WTC11 (cell line): Measurements from ENCODE around the gene FAM89B. TPM values are rescaled to one million over a fixed set of nuclear protein-coding genes. Genes with fewer than 3 reads are reported as not detected.

Experiments
- ATAC-seq: fragments of 200-7000 bp; cut with Tn5 transposase; 2 replicates; pipeline ENCODE4 v1.10.0; 2021; ENCODE audit warnings: mild to moderate bottlenecking, moderate library complexity
- CTCF ChIA-PET: fragments of 300-600 bp; sonication (Branson Sonifier 250); formaldehyde crosslinking; loops from one replicate; lab custom pipeline; 2021; ENCODE audit warnings: antibody characterized with exemption; lab: Charles Lee
- POLR2A ChIA-PET: fragments of 350-600 bp; sonication (Branson Sonifier 250); formaldehyde crosslinking; loops from one replicate; lab custom pipeline; 2021; ENCODE audit warnings: antibody characterized with exemption; lab: Charles Lee
- DNase-seq: peaks from one replicate; pipeline ENCODE4 v3.0.0; 2021; ENCODE audit warnings: low spot score
- H3K27ac Mint-ChIP-seq: 2 replicates; pipeline ENCODE4 v1.8.0; 2021; ENCODE audit warnings: mixed read lengths
- H3K27me3 Mint-ChIP-seq: 2 replicates; pipeline ENCODE4 v1.8.0; 2021; ENCODE audit warnings: low read depth, mild to moderate bottlenecking, moderate library complexity, mixed read lengths
- H3K36me3 Mint-ChIP-seq: 2 replicates; pipeline ENCODE4 v1.8.0; 2021; ENCODE audit warnings: mixed read lengths
- H3K4me1 Mint-ChIP-seq: 2 replicates; pipeline ENCODE4 v1.8.0; 2022; ENCODE audit warnings: mixed read lengths
- H3K4me3 Mint-ChIP-seq: 2 replicates; pipeline ENCODE4 v1.8.0; 2021; ENCODE audit warnings: mild to moderate bottlenecking, moderate library complexity, mixed read lengths
- H3K9me3 Mint-ChIP-seq: 2 replicates; pipeline ENCODE4 v1.8.0; 2021; ENCODE audit warnings: mixed read lengths
- ATF2 ChIP-seq: sonication (generic); formaldehyde crosslinking; IDR thresholded peaks from 2 replicates; pipeline ENCODE4 v1.8.1; 2022; ENCODE audit warnings: low read depth, missing genetic modification reagents, borderline replicate concordance
- ATF3 ChIP-seq: sonication (generic); formaldehyde crosslinking; conservative IDR thresholded peaks from 2 replicates; pipeline ENCODE4 v1.8.1; 2022; ENCODE audit warnings: mild to moderate bottlenecking, missing genetic modification reagents
- CDX4 ChIP-seq: fragments of 250-450 bp; sonication (Bioruptor Pico); IDR thresholded peaks from 2 replicates; pipeline ENCODE4 v1.9.0; 2021; ENCODE audit warnings: moderate library complexity, mild to moderate bottlenecking, inconsistent platforms, borderline replicate concordance
- ELF4 ChIP-seq: sonication (generic); formaldehyde crosslinking; IDR thresholded peaks from 2 replicates; pipeline ENCODE4 v1.8.1; 2022; ENCODE audit warnings: low read depth, mild to moderate bottlenecking, moderate library complexity, missing genetic modification reagents
- GTF2I ChIP-seq: fragments of 250-450 bp; sonication (Bioruptor Pico); conservative IDR thresholded peaks from 2 replicates; pipeline ENCODE4 v1.4.0; 2021; ENCODE audit warnings: mild to moderate bottlenecking
- MAX ChIP-seq: sonication (generic); formaldehyde crosslinking; IDR thresholded peaks from 2 replicates; pipeline ENCODE4 v1.8.0; 2022; ENCODE audit warnings: mild to moderate bottlenecking, missing genetic modification reagents
- NFE2L1 ChIP-seq: sonication (generic); formaldehyde crosslinking; IDR thresholded peaks from 2 replicates; pipeline ENCODE4 v1.8.1; 2023; ENCODE audit warnings: missing genetic modification reagents
- USF1 ChIP-seq: sonication (generic); formaldehyde crosslinking; IDR thresholded peaks from 2 replicates; pipeline ENCODE4 v1.8.0; 2022; ENCODE audit warnings: mild to moderate bottlenecking, missing genetic modification reagents
- ZMAT4 ChIP-seq: fragments of 250-450 bp; sonication (Bioruptor Pico); IDR thresholded peaks from 2 replicates; pipeline ENCODE4 v1.9.0; 2021; ENCODE audit warnings: mild to moderate bottlenecking
- ZNF219 ChIP-seq: sonication (generic); formaldehyde crosslinking; IDR thresholded peaks from 2 replicates; pipeline ENCODE4 v1.8.0; 2023; ENCODE audit warnings: missing genetic modification reagents, mild to moderate bottlenecking, borderline replicate concordance
- ZNF281 ChIP-seq: sonication (generic); formaldehyde crosslinking; IDR thresholded peaks from 2 replicates; pipeline ENCODE4 v1.8.0; 2023; ENCODE audit warnings: mild to moderate bottlenecking, missing genetic modification reagents
- ZNF396 ChIP-seq: fragments of 250-450 bp; sonication (Bioruptor Pico); IDR thresholded peaks from 2 replicates; pipeline ENCODE4 v1.8.0; 2021; ENCODE audit warnings: mild to moderate bottlenecking, moderate library complexity, borderline replicate concordance
- ZNF416 ChIP-seq: fragments of 250-450 bp; sonication (Bioruptor Pico); IDR thresholded peaks from 2 replicates; pipeline ENCODE4 v1.9.0; 2021; ENCODE audit warnings: mild to moderate bottlenecking, inconsistent platforms
- ZNF423 ChIP-seq: fragments of 250-450 bp; sonication (Bioruptor Pico); IDR thresholded peaks from 2 replicates; pipeline ENCODE4 v2.1.2; 2022; ENCODE audit warnings: mild to moderate bottlenecking, moderate library complexity
- ZNF512 ChIP-seq: sonication (generic); formaldehyde crosslinking; IDR thresholded peaks from 2 replicates; pipeline ENCODE4 v1.8.1; 2022; ENCODE audit warnings: missing genetic modification reagents, borderline replicate concordance
- ZNF532 ChIP-seq: fragments of 250-450 bp; sonication (Bioruptor Pico); IDR thresholded peaks from 2 replicates; pipeline ENCODE4 v1.9.0; 2021; ENCODE audit warnings: mild to moderate bottlenecking, borderline replicate concordance
- total RNA-seq: library from RNA; stranded (reverse); gene quantifications from 3 replicates; pipeline ENCODE4 v1.2.3, GENCODE V29; 2021

The FAM89B gene
- total RNA-seq, 1 experiment from 2014 or later: 13.3 TPM

- TF ChIP-seq ATF3: no peak
- no peak for TF ChIP-seq ELF4 (CRISPR knock-in tag)
- no peak for TF ChIP-seq ZNF396 (CRISPR knock-in tag)
These were observed 45.6 kb upstream of the FAM89B start (continued) for GRCh38 chr11:65526744-65527143.

- Mint-ChIP-seq H3K4me3 (no peak overlapping the region), H3K9me3 (no peaks in the 10 kb centered on the region), H3K27ac (peak overlapping the region; percentile 88), H3K36me3 (peaks cover 26% of the 10 kb centered on the region), H3K4me1 (peaks cover 12% of the 10 kb centered on the region), H3K27me3 (peaks cover 6% of the 10 kb centered on the region)
- TF ChIP-seq ATF3 (no peak), CDX4 (CRISPR knock-in tag) (no peak), ZNF416 (CRISPR knock-in tag) (no peak), ZNF512 (CRISPR knock-in tag) (no peak), ATF2 (CRISPR knock-in tag) (no peak), ZNF532 (CRISPR knock-in tag) (no peak), ZNF396 (CRISPR knock-in tag) (no peak), GTF2I (CRISPR knock-in tag) (no peak), ZNF219 (CRISPR knock-in tag) (no peak)
- DNase-seq (no peak), ATAC-seq (no peak)
- ChIA-PET POLR2A (interaction anchor here (1.0 to 1.1 kb wide), 2 partner anchors 21 to 32 kb away, joined by 3 to 4 read pairs; no protein-coding TSS in a partner anchor), CTCF (interaction anchor here (0.9 to 1.3 kb wide), 3 partner anchors 19 to 48 kb away, joined by 3 read pairs; no protein-coding TSS in a partner anchor)
These were observed 43.5 kb upstream of the FAM89B start for GRCh38 chr11:65528819-65529350.

- H3K27ac Mint-ChIP-seq: no peak overlapping the region
- peaks cover under 1% of the 10 kb centered on the region; the same call in 1 of the 2 replicates for H3K27me3 Mint-ChIP-seq
- H3K36me3 Mint-ChIP-seq: peaks cover 26% of the 10 kb centered on the region
- H3K9me3 Mint-ChIP-seq: no peaks in the 10 kb centered on the region
- DNase-seq (no peak), ATAC-seq (no peak)
- H3K4me3 Mint-ChIP-seq: no peak overlapping the region
- POLR2A ChIA-PET: interaction anchor here (1.0 to 1.1 kb wide), 2 partner anchors 22 to 33 kb away, joined by 3 to 4 read pairs; no protein-coding TSS in a partner anchor
- CTCF ChIA-PET: interaction anchor here (0.9 to 2.1 kb wide), 7 partner anchors 8 to 108 kb away, joined by 3 to 9 read pairs (median 3); partner anchors contain the start of genes SIPA1 and ZNRD2
- H3K4me1 Mint-ChIP-seq: peaks cover 4% of the 10 kb centered on the region
- TF ChIP-seq ZNF281 (CRISPR knock-in tag) (no peak), MAX (CRISPR knock-in tag) (no peak), ZMAT4 (CRISPR knock-in tag) (no peak), USF1 (CRISPR knock-in tag) (no peak), ZNF423 (CRISPR knock-in tag) (no peak), ZNF416 (CRISPR knock-in tag) (no peak), NFE2L1 (CRISPR knock-in tag) (no peak)
These were observed 42.7 kb upstream of the FAM89B start for GRCh38 chr11:65529475-65530156.
